AG04449 (cell line): ENCODE data around the gene TREH.
"Not testable (repeated sequence)": the region's sequence is repeated elsewhere in the genome, so short reads cannot be mapped to it uniquely, and the experiment has no call there.

ENCODE experiments used
- CTCF ChIA-PET: fragments of 350-600 bp; formaldehyde crosslinking; extraction: SDS; loops from one replicate; lab custom pipeline; 2021; ENCODE audit warnings: antibody characterized with exemption; lab: Yijun Ruan, JAX
- POLR2A ChIA-PET: fragments of 400-600, 350-600 bp; formaldehyde crosslinking; extraction: SDS; loops from one replicate; lab custom pipeline; 2020; ENCODE audit warnings: antibody characterized with exemption, inconsistent platforms; lab: Yijun Ruan, JAX
- DNase-seq: peaks from one replicate; pipeline ENCODE4 v3.0.0-alpha.2; 2010; ENCODE audit warnings: low read depth, low spot score
- H3K4me3 ChIP-seq: 2 replicates; pipeline ENCODE4 v1.5.1; 2011; ENCODE audit warnings: low read depth, mild to moderate bottlenecking, control low read depth, low read length
- TF ChIP-seq, protein P1 (sequence below): IDR thresholded peaks from one replicate; pipeline ENCODE4 v1.5.1; 2011; ENCODE audit warnings: mild to moderate bottlenecking, moderate library complexity, low read length, control low read depth, inconsistent platforms; ENCODE audit not compliant: insufficient read depth; ENCODE audit errors: missing control alignments

Gene TREH

DNA sequence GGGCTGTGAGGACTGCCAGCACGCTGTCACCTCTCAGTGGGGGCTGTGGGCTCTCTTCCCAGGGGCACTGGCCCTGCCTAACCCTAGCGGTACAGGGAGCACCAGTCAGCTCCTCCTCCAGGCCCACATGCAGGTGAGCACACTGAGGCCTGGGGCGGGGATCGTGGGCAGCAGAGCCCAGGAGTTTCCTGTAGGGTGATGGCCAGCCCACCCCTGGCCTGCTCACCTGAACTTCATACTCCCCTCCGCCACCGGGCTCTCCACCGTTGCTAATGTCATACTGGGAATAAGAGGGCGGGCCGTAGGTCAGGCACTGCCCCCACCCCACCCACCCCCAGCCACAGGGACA, 10.0 kb upstream of the TREH start:
- POLR2A ChIA-PET: interaction anchor here (0.8 kb wide), 1 partner anchor 220 kb away, joined by 3 read pairs; no protein-coding TSS in a partner anchor
- DNase-seq: no peak
- CTCF ChIA-PET: interaction anchor here (0.8 to 14.4 kb wide), 57 partner anchors 8 to 368 kb away, joined by 3 to 250 read pairs (median 5); partner anchors contain the start of genes CENATAC, DDX6, TREH and UPK2
- peak overlapping the region; percentile 4; the same call in 1 of the 2 replicates for H3K4me3 ChIP-seq
- TF ChIP-seq, protein P1, sequence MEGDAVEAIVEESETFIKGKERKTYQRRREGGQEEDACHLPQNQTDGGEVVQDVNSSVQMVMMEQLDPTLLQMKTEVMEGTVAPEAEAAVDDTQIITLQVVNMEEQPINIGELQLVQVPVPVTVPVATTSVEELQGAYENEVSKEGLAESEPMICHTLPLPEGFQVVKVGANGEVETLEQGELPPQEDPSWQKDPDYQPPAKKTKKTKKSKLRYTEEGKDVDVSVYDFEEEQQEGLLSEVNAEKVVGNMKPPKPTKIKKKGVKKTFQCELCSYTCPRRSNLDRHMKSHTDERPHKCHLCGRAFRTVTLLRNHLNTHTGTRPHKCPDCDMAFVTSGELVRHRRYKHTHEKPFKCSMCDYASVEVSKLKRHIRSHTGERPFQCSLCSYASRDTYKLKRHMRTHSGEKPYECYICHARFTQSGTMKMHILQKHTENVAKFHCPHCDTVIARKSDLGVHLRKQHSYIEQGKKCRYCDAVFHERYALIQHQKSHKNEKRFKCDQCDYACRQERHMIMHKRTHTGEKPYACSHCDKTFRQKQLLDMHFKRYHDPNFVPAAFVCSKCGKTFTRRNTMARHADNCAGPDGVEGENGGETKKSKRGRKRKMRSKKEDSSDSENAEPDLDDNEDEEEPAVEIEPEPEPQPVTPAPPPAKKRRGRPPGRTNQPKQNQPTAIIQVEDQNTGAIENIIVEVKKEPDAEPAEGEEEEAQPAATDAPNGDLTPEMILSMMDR: peak; percentile 1

DNA sequence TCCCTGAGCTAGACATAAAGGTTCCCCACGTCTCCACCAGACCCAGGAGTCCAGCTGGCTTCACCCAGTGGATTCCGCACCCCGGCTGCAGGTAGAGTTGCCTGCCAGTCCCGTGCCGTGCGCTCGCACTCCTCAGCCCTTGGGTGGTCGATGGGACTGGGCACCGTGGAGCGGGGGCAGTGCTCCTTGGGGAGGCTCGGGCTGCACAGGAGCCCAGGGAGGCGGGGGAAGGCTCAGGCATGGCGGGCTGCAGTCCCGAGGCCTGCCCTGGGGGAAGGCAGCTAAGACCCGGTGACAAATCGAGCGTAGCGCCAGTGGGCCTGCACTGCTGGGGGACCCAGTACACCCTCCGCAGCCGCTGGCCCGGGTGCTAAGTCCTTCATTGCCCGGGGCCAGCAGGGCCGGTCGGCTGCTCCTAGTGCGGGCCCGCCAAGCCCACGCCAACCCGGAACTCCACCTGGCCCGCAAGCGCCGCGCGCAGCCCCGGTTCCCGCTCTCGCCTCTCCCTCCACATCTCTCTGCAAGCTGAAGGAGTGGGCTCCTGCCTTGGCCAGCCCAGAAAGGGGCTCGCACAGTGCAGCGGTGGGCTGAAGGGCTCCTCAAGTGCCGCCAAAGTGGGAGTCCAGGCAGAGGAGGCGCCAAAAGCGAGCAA, 9.5 kb upstream of the TREH start:
- CTCF ChIA-PET: interaction anchor here (0.6 to 14.4 kb wide), 44 partner anchors 9 to 369 kb away, joined by 3 to 250 read pairs (median 5); partner anchors contain the start of genes CENATAC, DDX6, TREH and UPK2
- DNase-seq: no peak
- POLR2A ChIA-PET: no interaction called here
- H3K4me3 ChIP-seq: no peak overlapping the region
- TF ChIP-seq, protein P1: no peak

DNA sequence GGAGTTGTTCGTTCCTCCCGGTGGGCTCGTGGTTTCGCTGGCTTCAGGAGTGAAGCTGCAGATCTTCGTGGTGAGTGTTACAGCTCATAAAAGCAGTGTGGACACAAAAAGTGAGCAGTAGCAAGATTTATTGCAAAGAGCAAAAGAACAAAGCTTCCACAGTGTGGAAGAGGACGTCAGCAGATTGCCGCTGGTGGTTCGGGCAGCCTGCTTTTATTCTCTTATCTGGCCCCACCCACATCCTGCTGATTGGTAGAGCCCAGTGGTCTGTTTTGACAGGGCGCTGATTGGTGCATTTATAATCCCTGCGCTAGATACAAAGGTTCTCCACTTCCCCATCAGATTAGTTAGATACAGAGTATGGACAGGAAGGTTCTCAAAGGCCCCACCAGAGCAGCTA, 8.9 kb upstream of the TREH start:
- ChIA-PET CTCF (interaction anchor here (0.6 to 14.4 kb wide), 12 partner anchors 9 to 316 kb away, joined by 3 to 250 read pairs (median 4); partner anchors contain the start of genes CENATAC, TREH and UPK2), POLR2A (interaction anchor here (0.7 kb wide), 1 partner anchor 223 kb away, joined by 3 read pairs; no protein-coding TSS in a partner anchor)

DNA sequence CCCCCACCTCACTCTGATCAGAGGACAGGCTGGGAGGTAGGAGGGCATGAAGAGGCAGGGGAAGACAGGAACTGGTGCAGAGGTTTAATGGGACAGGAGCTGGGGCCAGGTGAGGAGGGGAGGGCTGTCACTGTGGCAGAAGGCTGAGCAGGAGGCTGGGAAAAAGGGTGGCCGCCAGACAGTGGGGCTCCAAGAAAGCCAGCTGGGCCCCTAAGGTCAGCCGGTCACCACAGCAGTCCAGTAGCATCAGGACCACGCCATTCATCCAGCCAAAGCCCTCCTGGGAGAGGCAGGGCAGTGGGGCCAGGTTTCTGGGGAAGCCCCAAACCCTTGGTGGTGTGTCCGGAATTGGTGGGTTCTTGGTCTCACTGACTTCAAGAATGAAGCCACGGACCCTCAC, 8.5 kb upstream of the TREH start:
- no peak overlapping the region for H3K4me3 ChIP-seq
- POLR2A ChIA-PET: interaction anchor here (0.7 kb wide), 1 partner anchor 223 kb away, joined by 3 read pairs; no protein-coding TSS in a partner anchor
- TF ChIP-seq, protein P1: no peak
- CTCF ChIA-PET: interaction anchor here (1.0 to 14.4 kb wide), 6 partner anchors 9 to 270 kb away, joined by 3 to 250 read pairs (median 13); partner anchors contain the start of genes TREH and UPK2
- DNase-seq: no peak

More for the DNA sequence above, 8.9 kb upstream of the TREH start:
- not testable (repeated sequence) for H3K4me3 ChIP-seq, DNase-seq

DNA sequence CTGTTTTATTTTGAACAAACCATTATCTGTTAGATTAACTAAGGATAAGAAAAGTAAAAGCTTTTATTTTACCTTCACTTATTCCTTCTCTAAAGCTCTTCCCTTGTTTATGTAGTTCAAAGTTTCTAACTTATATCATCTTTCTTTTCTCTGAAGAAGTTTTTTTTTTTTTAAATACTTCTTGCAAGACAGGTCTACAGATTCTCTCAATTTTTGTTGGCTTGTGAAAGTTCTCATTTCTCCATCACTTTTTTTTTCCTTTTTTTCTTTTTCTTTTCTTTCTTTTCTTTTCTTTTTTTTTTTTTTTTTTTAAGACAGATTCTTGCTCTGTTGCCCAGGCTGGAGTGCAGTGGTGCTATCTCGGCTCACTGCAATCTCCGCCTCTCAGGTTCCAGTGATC, 4.7 kb upstream of the TREH start:
- ChIA-PET CTCF (interaction anchor here (14.4 kb wide), 1 partner anchor 274 kb away, joined by 250 read pairs; the partner anchor contains the start of gene UPK2), POLR2A (no interaction called here)
- TF ChIP-seq, protein P1: no peak
- DNase-seq: no peak
- H3K4me3 ChIP-seq: no peak overlapping the region

DNA sequence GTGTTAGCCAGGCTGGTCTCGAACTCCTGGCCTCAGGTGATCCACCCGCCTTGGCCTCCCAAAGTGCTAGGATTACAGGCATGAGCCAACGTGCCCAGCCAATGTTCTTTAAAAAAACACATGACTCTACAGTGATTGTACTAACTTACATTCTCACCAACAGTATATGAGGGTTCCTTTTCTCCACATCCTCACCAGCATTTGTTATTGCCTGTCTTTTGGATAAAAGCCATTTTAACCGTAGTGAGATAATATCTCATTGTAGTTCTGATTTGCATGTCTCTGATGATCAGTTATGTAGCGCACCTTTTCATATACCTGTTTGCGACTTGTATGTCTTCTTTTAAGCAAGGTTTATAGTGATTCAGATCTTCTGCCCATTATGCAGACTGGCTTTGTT, 3.5 kb upstream of the TREH start:
- CTCF ChIA-PET, H3K4me3 ChIP-seq, DNase-seq: not testable (repeated sequence)
- POLR2A ChIA-PET: interaction anchor here (0.6 kb wide), 1 partner anchor 270 kb away, joined by 4 read pairs; no protein-coding TSS in a partner anchor

DNA sequence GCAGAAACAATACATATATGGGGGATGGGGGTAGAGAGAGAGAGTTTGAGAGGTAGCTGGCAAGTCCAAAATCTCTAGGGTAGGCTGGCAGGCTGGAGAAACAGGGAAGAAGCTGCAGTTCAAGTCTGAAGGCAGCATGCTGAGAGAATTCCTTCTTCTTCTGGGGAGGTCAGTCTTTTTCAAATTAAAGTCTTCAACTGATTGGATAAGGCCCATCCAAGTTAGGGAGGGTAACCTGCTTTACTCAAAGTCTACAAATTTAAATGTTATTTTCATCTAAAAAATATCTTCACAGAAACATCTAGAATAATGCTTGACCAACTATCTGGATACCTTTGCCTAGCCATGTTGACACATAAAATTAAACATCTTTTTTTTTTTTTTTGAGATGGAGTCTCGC, 2.9 kb upstream of the TREH start:
- CTCF ChIA-PET: no interaction called here
- POLR2A ChIA-PET: interaction anchor here (0.6 kb wide), 1 partner anchor 270 kb away, joined by 4 read pairs; no protein-coding TSS in a partner anchor
- TF ChIP-seq, protein P1: no peak
- no peak for DNase-seq
- no peak overlapping the region for H3K4me3 ChIP-seq
